ENCODE results near the gene THRB.

The THRB gene

DNA sequence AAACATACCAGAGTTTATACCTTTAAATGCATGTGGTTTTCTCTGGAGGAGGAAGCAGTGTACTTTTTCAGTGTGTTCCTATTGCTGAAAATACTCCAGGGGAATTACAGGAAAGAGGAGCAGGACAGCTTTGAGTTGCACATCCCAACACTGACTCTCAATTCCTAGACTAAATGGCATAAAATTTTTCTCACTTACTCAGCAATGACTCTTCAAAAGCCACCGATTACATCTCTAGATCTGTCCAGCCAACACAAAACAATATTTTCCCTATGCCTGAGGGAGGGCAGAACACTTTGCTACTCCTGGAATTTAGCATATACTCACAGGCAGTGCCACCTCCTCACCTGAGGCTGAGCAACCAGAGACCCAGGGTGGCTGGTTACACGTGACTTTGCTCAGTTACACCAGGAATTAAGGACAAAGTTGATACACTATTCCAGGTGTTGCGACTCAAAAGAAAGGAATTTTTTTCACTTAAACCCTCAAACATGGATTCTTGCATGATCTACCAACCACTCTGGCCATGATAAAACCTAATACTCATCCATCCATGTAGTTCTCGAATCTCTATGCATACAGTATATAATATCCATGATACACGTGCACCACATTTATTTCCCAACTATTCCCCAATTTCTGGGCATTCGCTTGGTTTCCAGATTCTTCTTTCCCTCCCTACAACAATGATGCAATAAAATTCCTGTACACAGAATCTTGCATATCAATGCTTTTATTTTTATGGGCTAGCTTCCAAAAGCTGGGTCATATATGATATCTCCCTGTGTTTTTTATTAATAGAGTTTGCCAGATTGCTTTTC is 194.6 kb downstream of the THRB start:
- DNase-seq: peak; percentile 78

DNA sequence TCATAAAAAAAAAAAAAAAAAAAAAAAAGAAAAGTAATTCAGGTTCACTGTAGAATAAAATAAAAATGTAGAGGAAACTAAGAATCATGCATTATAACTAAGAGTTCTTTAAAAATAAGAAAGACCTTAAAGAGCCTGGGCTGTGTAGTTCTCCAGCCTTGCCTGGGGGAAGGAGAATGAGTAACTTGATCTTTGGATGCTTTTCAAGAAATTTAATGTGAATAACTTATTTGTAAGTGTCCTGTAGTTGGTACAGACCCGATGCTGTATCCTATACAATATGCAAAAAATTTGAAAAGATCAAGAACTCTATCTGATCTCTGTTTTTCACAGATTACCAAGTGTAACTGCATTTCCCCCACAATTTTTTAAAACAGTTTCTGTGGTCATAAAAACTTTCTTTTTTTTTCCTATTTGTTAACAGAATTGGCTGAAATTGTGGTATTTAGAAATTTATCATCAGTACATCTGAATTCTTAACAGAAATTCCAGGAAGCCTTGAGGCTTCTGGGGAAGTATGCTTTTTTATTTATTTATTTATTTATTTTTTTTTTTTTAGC is 195.3 kb downstream of the THRB start:
- DNase-seq: peak; percentile 70

DNA sequence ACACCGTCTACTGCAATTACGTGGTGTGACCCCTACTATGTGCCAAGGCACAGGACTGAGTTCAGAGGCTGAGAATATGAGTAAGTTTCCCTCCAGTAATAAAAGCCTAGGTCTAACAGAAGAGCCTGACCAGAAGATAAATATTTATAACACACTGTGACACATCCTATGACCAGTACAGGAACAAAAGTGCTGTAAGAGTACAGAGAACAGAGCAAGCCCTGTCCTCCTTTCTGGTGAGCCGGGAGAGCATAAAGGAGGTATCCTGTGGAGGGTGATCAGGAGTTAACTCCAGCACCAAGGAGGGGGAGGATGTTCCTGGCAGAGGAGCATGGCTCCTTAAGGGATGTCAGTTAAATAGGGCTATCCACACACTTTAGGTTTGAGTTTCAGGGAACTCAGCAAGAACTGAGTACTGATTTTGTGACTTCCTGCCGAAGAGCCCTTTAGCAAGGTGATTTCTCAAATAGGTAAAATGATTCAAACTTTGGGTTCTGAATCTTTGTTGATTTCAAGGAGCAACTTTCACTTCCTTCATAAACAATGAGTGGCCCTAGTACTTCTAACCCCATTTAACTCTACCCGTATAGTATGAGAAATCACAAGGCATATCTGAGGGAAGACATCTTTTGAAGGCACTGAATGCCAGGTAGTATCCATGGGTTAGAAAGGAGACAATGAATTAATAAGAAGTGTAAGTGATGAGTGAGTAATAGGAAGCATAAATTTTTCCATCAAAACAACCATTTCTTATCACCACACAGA is 198.0 kb downstream of the THRB start:
- DNase-seq: peak; percentile 13

DNA sequence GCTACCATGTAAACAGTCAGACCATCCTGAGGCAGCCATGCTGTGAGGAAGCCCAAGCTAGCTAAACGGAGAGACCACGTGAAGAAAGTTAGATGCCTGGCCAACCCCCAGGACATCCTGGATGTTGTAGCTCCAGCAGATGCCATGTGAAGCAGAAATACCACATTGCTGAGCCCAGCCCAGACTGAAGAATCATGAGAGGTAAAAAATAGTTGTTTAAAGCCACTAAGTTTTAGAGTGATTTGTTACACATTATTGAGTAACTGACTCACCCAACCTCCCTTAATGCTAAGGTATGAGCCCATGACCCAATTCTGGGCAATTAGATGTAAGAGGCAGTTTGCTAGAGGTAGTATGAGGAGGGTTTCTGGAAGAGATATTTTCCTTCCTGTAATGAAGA is 200.5 kb downstream of the THRB start:
- DNase-seq: no peak

DNA sequence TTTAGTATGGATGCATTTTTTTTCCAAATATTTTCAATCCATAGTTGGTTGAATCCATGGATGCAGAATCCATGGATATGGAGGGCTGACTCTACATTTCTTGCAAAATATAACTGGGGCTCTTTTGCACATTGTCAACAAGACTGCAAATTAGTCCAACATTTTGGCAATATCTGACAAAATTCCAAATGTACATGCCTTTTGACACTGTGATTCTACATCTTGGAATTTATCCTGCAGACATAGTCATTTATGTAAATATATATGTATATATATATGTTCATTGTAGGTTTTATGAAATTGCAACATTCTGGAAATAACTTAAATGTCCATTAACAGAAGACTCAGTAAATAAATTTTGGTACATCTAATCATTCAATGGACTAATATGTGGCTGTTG is 203.0 kb downstream of the THRB start:
- no peak for DNase-seq

DNA sequence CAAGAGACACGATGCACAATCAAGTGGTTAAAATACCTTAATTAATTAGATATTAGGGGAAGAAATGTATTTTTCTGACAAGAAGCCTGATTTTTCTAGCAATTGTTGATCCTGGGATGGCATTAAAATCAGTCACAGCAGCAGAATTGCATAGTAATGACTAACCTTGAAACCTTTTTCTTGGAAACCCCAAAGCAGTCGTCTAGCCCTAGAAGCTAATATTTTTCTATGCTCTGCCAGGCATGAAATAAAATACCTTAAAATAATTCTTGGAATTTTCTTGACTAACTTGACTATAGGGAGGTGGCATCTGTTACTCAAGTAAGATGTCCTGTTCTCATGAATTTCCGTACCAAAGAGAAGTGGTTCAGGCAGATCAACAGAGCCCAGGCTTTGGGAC is 204.1 kb downstream of the THRB start:
- DNase-seq: peak; percentile 12

DNA sequence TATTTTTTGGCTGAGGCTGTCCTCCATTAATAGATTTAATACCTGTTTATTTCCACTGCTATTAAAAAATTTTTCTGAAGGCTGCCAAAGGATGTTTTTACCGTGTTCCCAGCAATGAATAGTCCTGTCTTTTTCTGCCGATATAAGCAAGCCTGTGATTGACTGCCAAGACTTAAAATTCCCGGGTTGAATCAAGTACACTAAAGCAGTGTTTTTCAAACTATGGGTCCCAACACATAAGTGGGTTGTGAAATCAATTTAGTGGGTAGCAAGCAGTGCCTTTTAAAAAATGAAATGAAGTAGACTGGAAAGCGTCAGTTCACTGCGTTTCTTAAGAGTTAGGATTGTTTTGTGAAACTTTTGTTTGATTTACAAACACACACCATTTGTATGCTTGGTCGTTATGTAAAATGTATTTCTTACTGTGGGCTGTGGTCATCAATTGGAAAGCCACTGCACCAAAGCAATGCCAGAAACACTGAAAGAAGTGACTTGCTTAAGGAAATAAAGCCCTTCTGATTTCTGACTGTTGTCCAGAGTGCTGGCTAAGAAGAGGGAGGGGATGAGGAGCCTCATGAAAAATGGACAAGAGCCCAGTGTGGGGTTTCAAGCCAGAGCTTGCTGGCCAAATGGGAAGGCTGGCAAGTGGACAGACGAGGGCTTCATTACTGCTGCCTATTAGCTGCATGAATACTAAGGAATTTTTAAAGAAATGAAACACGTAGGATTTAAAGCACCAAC is 206.0 kb downstream of the THRB start:
- DNase-seq: no peak

DNA sequence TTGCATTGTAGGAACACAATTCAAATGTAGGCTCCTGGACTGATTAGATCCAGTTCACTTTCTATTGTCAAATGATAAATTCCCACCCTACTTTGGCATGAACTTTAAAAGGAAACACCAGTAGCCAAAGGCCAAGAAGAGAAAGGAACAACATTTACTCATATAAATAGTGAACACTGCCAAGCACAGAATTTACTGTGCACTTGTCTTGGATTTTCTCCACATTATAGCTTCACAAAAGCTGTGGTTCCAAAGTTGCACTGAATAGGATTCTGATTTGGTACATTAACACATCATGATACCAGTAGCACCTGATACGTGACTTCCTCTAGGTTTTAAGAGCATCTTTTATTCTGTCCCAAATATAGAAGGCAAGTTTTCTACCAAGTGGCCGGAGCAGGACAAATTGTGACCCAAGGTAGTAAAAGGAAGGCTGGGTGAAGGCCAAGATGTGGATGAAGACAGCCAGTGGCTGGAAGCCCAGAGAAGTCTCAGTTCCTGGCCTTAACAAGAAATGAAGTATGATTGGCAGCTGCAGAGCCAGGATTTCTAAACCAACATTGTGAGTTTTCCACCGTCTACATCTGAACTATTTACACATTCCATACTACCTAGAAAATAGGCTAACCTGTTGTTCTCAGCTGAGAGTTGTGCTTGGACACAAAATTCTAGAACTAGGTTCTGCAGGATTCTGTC is 206.7 kb downstream of the THRB start:
- no peak for DNase-seq

DNA sequence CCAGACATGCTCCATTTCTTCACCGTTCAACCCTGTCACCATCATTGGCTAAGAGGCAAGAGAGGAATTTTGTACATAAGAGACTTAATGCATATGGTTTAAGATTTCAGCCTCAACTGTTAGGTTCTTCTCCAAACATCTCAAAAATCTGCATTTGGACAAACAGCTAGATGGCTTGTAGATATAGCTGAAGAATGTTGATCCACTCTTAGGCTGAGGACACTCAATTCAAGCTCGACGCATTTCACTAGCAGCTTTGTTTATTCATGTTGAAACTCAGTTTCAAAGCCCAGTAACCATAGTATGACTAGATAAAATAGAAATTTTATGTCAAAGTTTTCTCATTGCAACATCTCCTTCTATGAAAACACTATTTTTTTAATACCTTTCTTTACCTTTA is 208.2 kb downstream of the THRB start:
- DNase-seq: no peak

DNA sequence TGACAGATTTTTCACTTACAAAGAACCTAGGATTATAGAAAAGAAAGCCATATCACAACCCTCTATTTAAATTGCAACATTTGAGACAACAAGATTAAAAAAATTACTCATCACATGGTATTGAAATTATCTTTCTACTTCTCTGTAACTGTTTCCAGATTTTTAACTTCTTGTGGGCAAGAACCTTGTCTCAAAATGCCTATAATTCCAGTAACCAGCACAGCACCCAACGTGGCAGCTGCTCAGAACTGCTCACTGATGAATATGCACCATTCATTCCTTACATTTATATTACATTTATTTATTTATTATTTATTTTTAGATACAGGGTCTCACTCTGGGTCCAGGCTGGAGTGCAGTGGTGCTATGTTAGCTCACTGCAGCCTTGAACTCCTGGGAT is 216.1 kb downstream of the THRB start:
- DNase-seq: no peak

DNA sequence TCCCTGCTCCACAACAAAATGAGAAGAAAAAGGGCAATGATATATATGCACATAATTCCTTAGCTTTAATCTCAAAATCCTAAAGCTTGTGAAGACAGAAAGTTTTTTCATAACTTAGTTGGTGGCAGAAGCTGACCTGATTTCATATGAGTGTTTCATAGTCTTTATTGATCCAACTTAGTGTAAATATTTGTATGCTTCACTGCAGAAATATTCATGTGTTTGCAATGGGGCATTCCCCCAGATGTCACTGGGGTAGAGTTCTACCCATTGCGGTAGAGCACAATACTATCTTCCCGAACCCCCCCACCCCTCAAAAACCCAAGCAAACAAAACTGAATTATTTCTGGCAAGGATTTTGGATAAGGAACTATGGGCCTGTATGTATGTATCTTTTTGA is 221.2 kb downstream of the THRB start:
- DNase-seq: no peak

DNA sequence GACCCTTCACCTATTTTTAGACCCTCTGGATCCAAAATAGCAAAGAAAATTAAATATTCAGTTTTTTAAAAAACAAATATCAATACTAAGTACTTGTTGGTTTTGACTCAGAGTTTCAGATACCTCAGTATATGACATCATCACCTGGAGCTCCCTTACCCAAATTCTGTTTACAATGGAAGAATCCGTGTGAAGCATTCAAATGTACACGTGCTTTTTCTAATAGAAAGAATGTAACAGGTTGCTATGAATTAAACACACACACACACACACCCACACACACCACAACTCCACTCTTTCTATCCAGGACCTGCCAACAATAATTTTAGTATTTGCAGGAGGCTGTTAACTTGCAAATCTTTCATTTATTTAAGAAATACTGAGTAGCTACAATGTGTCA is 221.8 kb downstream of the THRB start:
- DNase-seq: no peak

DNA sequence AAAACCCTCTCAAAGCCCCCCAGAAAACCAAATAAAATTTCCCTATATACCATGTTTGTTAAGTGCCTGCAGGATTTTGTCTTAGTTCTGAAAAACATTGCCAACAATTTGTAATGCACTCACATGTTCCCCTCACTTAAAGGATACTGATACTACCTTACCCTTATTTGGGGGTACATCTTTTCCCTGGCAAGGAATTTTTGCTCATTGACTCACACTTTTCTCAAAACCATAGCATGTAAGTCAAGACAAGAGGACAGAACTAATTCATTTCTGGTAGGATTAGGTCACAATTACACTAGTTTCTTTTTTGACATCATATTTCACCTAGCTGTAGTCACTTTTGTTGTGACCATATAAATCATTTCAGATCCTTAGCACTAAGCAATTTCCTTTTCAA is 222.2 kb downstream of the THRB start:
- DNase-seq: no peak

DNA sequence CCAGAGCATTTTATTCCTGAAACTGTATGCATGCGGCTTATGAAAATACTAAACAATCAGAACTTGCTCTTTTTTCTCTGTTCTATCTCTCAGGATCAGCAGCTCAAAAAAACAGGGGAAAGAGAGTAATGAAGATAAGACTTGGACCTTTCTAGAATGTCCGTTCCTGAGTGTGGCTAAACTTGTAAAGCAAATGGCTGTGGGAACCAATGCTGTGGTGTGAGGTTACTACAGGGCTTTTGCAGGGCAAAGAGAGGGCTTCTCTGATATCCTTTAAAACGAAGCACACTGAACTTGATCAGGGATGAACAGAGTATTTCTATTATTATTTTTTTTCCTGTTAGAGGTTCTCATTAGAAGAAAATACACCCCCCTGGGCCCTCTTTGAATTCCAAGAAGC is 223.4 kb downstream of the THRB start:
- DNase-seq: no peak

DNA sequence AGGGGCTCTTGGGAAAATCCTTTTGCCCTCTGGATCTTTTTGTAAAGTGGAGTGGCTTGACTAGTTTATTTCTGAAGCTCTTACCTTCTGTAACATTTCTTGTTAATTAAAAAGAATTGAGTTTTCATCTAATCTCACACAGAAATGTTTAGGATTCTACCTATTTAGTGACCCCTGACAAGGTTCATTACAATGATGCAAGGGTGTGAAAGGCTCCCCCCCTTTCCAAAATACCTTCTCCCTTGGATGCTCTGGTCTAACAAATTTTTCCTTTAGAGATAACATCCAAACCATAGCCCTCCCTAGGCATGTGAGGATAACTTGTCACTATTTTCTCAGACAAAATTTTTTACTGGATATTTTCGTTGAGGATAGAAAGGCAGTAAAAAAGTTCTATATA is 223.9 kb downstream of the THRB start:
- DNase-seq: no peak

DNA sequence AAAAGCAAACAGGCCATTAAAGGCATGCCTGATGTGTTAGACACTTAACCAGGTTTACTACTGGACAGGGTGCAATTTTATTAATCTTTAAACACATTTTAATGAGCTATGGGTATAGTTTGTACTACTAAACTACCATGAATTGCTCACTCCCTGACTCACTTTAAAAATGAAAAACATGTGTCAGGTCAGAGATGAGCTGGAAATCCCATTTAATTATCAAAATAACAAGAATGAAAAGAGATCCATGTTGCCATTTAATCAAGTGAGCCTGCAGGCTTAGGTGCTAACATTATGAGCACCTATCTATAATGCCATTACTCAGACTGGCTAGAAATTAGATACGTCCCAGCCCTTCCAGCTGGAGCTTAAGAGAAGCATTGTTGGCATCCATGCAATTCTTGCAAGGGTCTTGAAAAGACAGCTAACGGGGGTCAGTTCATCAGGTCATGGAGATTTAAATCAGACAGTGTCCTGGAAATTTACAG is 224.4 kb downstream of the THRB start:
- no peak for DNase-seq

DNA sequence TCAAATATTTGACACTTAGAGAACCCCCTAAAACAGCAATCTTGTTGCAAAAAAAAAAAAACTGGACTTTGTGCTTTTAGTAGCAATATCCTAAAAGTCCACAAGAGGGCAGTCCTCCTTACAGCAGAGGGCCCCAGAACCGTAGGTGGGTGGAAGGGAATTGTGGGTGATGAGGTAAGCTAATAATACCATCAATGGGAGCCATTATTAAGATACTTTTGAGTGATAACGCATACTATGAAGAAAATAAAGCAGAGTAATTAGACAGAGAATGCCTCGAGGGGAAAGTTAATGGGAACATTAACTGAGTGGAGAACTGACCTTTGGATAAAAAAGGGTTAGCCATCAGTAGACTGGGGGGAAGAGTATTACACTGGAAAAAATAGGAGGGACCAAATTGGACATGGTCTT is 229.9 kb downstream of the THRB start:
- DNase-seq: peak; percentile 55

DNA sequence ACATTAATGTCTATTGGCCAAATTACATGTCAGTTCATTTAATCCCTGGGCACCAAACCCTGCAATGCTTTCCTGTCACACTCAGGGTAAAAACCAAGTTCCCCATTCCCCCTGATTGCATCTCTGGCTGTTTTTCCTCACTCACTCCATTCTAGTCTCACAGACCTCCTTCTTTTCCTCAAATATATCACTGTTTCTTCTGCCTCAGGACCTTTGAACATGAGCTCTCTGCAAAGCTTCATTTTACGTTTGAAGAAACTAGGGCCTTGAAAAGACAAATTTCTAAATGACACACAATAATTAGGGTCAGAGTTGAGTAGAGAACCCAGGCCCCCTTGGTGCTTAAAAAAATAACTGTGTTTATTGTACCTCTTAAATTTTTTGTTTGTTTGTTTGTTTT is 230.6 kb downstream of the THRB start:
- no peak for DNase-seq

DNA sequence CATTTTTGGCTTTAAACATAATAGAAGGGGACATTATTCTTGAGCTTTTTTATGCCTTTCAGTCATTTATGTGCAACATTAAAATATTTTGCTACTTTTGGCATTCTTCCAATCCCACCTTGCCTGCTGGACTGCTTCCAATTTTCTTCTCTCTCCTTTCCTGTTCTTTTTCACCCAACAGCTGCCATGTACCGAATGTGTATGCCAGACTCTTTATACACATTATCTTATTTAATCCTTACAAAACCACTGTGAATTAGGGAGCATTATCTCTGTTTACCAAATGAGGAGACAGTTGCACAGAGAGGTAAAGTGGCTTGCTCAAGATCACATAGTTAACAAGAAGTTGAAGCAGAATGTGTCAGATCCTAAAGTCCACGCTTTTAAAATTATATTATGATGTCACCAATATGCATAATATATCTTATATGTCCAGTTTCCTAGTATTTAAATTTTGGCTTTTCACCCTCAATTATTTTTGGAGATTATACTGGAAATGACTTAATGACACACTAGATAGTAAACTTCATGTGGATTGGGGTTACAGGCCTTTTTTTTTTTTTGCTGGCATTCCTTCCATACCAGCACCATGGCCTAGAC is 231.5 kb downstream of the THRB start:
- DNase-seq: no peak

DNA sequence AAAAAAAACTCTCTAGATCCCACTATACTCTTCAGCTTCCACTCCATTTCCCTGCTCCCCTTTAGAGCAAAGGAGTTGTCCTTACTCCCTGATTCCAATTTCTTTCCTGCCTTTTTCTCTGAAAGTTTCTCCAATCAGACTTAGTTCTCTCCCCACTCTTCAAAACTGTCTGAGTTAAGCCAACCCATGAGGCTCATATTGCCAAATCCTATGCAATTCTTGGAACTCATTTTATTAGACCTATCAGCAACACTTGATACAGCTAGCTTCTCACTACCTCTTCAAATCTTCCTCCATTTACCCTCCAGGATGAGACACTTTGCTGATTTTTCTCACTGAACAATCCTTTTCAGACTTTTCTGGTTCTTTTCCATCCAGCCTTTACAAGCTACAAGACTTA is 233.1 kb downstream of the THRB start:
- no peak for DNase-seq

DNA sequence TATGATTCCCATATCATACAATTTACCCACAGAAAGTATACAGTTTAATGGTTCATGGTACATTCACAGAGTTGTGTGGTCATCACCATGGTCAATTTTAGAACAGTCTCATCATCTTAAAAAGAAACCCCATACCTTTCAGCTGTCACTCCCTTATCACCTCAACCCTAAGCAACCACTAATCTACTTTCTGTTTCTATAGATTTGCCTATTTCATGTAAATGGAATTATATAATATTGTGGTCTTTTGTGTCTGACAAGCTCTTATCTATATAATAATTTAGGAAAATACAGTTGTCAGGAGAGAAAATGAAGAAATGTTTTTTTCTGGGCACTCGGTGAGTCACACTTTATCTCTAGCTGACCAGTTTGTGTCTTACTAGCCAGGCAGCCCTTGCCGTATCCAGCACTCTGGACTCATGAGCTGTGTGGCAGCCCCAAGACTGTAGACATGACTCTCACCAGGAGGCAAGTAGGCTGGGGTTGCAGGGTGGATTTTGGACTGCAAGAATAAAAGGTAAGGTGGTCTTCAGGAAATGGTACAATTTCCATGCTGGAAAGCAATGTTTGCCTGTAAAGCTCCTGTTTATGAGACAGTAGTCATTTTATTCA is 234.6 kb downstream of the THRB start:
- peak; percentile 22 for DNase-seq
